Mesothelial cell of epicardium (in vitro differentiated cells): Measurements from ENCODE around the gene OR5A2. TPM values are rescaled to one million over a fixed set of nuclear protein-coding genes. Genes with fewer than 3 reads are reported as not detected.
"Not testable (repeated sequence)": the region's sequence is repeated elsewhere in the genome, so short reads cannot be mapped to it uniquely, and the experiment has no call there.

ENCODE experiments used
- DNase-seq, 2 experiments: peaks; one replicate each; pipeline ENCODE4 v3.0.0; 2021; ENCODE audit warnings: low spot score in 2 of 2; ENCODE audit not compliant: unreplicated experiment in 2 of 2
- H3K27ac Mint-ChIP-seq: 2 replicates; pipeline ENCODE4 v1.8.0; 2021; ENCODE audit warnings: mixed read lengths
- H3K27me3 Mint-ChIP-seq: 2 replicates; pipeline ENCODE4 v1.8.0; 2021; ENCODE audit warnings: low read depth, mixed read lengths
- H3K36me3 Mint-ChIP-seq: 2 replicates; pipeline ENCODE4 v1.8.0; 2021; ENCODE audit warnings: mixed read lengths
- H3K4me1 Mint-ChIP-seq: 2 replicates; pipeline ENCODE4 v1.8.0; 2021; ENCODE audit warnings: mixed read lengths
- H3K4me3 Mint-ChIP-seq: 2 replicates; pipeline ENCODE4 v1.8.0; 2021; ENCODE audit warnings: mild to moderate bottlenecking, moderate library complexity, mixed read lengths
- H3K9me3 Mint-ChIP-seq: 2 replicates; pipeline ENCODE4 v1.8.0; 2021; ENCODE audit warnings: mixed read lengths
- total RNA-seq: library from RNA; stranded (reverse); gene quantifications from 3 replicates; pipeline ENCODE4 v1.2.1, GENCODE V29; 2021
- TF ChIP-seq, protein P1 (sequence below): fragments of 200-600 bp; sonication (generic); IDR thresholded peaks from one replicate; pipeline ENCODE4 v1.5.0; 2021; ENCODE audit warnings: antibody characterized with exemption; ENCODE audit not compliant: unreplicated experiment

OR5A2 gene
- total RNA-seq, 1 donor from 2014 or later: not detected

DNA sequence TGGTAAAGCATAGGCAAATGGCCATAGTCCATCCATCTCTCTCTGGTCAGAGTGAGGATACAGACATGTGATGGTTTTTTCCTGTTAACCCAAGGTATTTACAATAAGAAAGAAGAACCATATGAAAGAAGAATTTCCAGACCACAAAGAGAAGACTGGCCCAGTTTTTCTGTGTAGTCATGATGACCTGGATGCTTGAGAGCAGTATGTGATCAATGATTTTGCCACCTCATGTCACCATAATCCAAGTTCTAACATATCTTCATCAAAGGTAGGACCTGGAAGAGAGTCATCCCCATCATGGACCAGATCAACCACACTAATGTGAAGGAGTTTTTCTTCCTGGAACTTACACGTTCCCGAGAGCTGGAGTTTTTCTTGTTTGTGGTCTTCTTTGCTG lies 30.4 kb upstream of the OR5A2 start, which contains the start of gene OR4D6:
TSS of gene OR4D6 (plus strand) at position 301 of the 400 bp plus-strand sequence. CDS start at position 301, 0 bp downstream.
- H3K9me3 Mint-ChIP-seq: no peaks in the 10 kb centered on the region
- no peaks in the 10 kb centered on the region for H3K4me1 Mint-ChIP-seq
- no peak within 1 kb of the TSS for H3K27ac Mint-ChIP-seq
- DNase-seq: no peak
- no peaks in the 10 kb centered on the region for H3K27me3 Mint-ChIP-seq
- no peak within 1 kb of the TSS for H3K4me3 Mint-ChIP-seq
- H3K36me3 Mint-ChIP-seq: no peaks in the 10 kb centered on the region
- TF ChIP-seq, protein P1, sequence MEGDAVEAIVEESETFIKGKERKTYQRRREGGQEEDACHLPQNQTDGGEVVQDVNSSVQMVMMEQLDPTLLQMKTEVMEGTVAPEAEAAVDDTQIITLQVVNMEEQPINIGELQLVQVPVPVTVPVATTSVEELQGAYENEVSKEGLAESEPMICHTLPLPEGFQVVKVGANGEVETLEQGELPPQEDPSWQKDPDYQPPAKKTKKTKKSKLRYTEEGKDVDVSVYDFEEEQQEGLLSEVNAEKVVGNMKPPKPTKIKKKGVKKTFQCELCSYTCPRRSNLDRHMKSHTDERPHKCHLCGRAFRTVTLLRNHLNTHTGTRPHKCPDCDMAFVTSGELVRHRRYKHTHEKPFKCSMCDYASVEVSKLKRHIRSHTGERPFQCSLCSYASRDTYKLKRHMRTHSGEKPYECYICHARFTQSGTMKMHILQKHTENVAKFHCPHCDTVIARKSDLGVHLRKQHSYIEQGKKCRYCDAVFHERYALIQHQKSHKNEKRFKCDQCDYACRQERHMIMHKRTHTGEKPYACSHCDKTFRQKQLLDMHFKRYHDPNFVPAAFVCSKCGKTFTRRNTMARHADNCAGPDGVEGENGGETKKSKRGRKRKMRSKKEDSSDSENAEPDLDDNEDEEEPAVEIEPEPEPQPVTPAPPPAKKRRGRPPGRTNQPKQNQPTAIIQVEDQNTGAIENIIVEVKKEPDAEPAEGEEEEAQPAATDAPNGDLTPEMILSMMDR: no peak

DNA sequence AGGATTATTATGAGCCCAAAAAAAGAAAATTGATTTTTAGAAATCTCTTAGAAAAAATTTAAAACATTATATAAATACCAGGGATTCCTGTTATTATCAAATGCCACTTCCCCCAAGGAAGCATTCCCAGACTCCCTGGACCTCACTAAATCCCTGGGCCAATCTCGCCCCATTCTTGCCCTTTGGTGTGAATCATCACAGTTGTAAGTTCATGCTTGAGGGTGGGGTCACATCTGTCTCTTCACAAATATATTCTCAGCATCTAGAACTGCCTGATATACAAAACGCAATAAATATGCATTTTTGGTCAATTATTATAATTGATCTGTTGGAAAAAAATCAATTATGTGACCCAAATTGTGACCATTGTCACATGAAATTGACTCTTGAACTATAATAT lies 22.3 kb upstream of the OR5A2 start:
- no peak for DNase-seq
- peaks cover 19% of the 10 kb centered on the region for H3K9me3 Mint-ChIP-seq
- H3K27ac Mint-ChIP-seq: no peak overlapping the region
- peaks cover 2% of the 10 kb centered on the region for H3K27me3 Mint-ChIP-seq
- H3K36me3 Mint-ChIP-seq: no peaks in the 10 kb centered on the region
- TF ChIP-seq, protein P1: no peak
- H3K4me3 Mint-ChIP-seq: no peak overlapping the region
- no peaks in the 10 kb centered on the region for H3K4me1 Mint-ChIP-seq

DNA sequence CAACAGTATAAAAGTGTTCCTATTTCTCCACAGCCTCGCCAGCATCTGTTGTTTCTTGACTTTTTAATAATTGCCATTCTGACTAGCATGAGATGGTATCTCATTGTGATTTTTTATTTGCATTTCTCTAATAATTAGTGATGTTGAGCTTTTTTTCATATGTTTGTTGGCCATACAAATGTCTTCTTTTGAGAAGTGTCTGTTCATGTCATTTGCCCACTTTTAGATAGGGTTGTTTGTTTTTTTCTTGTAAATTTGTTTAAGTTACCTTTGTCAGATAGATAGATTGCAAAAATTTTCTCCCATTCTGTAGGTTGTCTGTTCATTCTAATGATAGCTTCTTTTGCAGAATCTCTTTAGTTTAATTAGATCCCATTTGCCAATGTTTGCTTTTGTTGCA lies 19.4 kb upstream of the OR5A2 start:
- not testable (repeated sequence) for H3K4me1 Mint-ChIP-seq, H3K27ac Mint-ChIP-seq, H3K4me3 Mint-ChIP-seq, H3K36me3 Mint-ChIP-seq, DNase-seq, H3K27me3 Mint-ChIP-seq
- peaks cover 19% of the 10 kb centered on the region for H3K9me3 Mint-ChIP-seq

DNA sequence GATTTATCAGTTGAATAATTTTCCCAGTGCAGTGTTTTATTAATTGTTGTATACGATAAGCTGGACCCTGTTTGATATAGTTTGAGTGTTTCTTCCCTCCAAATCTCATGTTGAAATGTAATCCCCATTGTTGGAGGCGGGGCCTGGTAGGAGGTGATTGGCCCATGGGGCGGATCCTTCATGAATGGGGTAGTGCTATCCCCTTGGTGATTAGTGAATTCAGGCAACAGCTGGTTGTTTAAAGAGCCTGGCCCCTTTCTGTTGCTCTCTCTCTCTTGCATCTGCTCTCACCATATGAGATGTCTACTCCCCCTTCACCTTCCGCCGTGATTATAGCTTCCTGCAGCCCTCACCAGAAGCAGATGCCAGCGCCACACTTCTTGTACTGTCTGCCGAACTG lies 11.6 kb upstream of the OR5A2 start:
- DNase-seq: no peak
- Mint-ChIP-seq H3K27me3 (peaks cover 14% of the 10 kb centered on the region), H3K9me3 (no peaks in the 10 kb centered on the region), H3K4me3 (no peak overlapping the region), H3K36me3 (no peaks in the 10 kb centered on the region), H3K4me1 (no peaks in the 10 kb centered on the region), H3K27ac (no peak overlapping the region)
- TF ChIP-seq, protein P1: no peak

- H3K36me3 Mint-ChIP-seq: no peaks in the 10 kb centered on the region
- no peaks in the 10 kb centered on the region for H3K9me3 Mint-ChIP-seq
- peaks cover 18% of the 10 kb centered on the region for H3K27me3 Mint-ChIP-seq
Measured at GRCh38 chr11:59436169-59436568, 10.0 kb upstream of the OR5A2 start, which contains the start of gene OR5A1. OR5A1 (plus strand) TSS chr11:59436469; CDS start chr11:59443169, 6,700 bp downstream.

GRCh38 chr11:59429924-59430516 lies 3.8 kb upstream of the OR5A2 start:
- no peak overlapping the region for H3K27ac Mint-ChIP-seq
- no peaks in the 10 kb centered on the region for H3K36me3 Mint-ChIP-seq
- H3K27me3 Mint-ChIP-seq: peaks cover 6% of the 10 kb centered on the region
- TF ChIP-seq, protein P1: peak; percentile 85
- no peak overlapping the region for H3K4me3 Mint-ChIP-seq
- H3K4me1 Mint-ChIP-seq: peaks cover 19% of the 10 kb centered on the region
- no peak for DNase-seq
- no peaks in the 10 kb centered on the region for H3K9me3 Mint-ChIP-seq

More at GRCh38 chr11:59436169-59436568, 10.0 kb upstream of the OR5A2 start, which contains the start of gene OR5A1:
- no peak for DNase-seq
- TF ChIP-seq, protein P1: no peak
- no peak within 1 kb of the TSS for H3K4me3 Mint-ChIP-seq
- H3K27ac Mint-ChIP-seq: no peak within 1 kb of the TSS
- H3K4me1 Mint-ChIP-seq: no peaks in the 10 kb centered on the region
